ENCODE results near the gene ITIH2. TPM values are rescaled to one million over a fixed set of nuclear protein-coding genes. Genes with fewer than 3 reads are reported as not detected.
A peak's percentile ranks its signal among the peaks of the same experiment; 100 is the strongest.

The ITIH2 gene
- total and polyA plus RNA-seq, 9 of the 15 experiments (the other 6 are each of a cell fraction or from before 2014, with no cell fraction given), result 0.66 TPM; not detected in 8

DNA sequence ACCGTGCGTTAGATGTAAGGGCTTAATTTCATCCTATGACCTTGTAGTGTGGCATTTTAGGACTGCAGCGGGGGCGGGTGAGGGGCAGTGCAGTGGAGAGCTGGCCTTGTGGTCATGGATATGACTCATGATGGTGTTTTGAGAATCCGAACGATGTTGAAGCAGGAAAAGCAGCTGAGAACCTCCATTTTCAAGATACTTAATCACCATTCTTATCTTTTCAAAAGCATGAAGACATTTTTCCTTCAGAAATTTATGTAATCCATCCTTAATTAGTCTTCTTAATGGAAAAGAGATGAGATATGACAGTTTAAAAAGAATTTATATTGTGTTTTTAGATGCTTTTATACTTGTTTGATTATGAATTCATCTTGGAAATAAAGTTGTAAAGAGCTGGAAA lies 94.5 kb downstream of the ITIH2 start (continued):
- TF ChIP-seq, protein P1, sequence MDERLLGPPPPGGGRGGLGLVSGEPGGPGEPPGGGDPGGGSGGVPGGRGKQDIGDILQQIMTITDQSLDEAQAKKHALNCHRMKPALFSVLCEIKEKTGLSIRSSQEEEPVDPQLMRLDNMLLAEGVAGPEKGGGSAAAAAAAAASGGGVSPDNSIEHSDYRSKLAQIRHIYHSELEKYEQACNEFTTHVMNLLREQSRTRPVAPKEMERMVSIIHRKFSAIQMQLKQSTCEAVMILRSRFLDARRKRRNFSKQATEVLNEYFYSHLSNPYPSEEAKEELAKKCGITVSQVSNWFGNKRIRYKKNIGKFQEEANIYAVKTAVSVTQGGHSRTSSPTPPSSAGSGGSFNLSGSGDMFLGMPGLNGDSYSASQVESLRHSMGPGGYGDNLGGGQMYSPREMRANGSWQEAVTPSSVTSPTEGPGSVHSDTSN (CRISPR knock-in tag; IDR thresholded peaks at IDR 0.05; ENCODE audit: low read depth), result no peak
- TF ChIP-seq, protein P1 (tag; conservative IDR thresholded peaks at IDR 0.05; ENCODE audit: low read depth), result no peak
- TF ChIP-seq ZNF583 (CRISPR knock-in tag; IDR thresholded peaks at IDR 0.05) (no peak), FOSL1 (tag; conservative IDR thresholded peaks at IDR 0.05) (peak; percentile 93), RB1 (IDR thresholded peaks at IDR 0.05; ENCODE audit: low read depth) (no peak), PHF20 (IDR thresholded peaks at IDR 0.05; ENCODE audit: partially characterized antibody) (no peak), KLF16 (IDR thresholded peaks at IDR 0.05) (no peak), SUPT5H (IDR thresholded peaks at IDR 0.05) (no peak), RAD21 (CRISPR knock-in tag; conservative IDR thresholded peaks at IDR 0.05 in 1 of 2, IDR thresholded peaks at IDR 0.05 in 1 of 2) (no peak), JUND (IDR thresholded peaks at IDR 0.05; ENCODE audit: borderline replicate concordance, low read depth, low read length) (peak; percentile 90), JUND (tag; IDR thresholded peaks at IDR 0.05; ENCODE audit: borderline replicate concordance, low read depth, low read length) (peak; percentile 70; the same call in 1 of the 3 replicates)
- TF ChIP-seq, protein P2, sequence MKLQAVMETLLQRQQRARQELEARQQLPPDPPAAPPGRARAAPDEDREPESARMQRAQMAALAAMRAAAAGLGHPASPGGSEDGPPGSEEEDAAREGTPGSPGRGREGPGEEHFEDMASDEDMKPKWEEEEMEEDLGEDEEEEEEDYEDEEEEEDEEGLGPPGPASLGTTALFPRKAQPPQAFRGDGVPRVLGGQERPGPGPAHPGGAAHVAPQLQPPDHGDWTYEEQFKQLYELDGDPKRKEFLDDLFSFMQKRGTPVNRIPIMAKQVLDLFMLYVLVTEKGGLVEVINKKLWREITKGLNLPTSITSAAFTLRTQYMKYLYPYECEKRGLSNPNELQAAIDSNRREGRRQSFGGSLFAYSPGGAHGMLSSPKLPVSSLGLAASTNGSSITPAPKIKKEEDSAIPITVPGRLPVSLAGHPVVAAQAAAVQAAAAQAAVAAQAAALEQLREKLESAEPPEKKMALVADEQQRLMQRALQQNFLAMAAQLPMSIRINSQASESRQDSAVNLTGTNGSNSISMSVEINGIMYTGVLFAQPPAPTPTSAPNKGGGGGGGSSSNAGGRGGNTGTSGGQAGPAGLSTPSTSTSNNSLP (IDR thresholded peaks at IDR 0.05; ENCODE audit: borderline replicate concordance, low read depth, low read length), result no peak
- TF ChIP-seq, protein P3, sequence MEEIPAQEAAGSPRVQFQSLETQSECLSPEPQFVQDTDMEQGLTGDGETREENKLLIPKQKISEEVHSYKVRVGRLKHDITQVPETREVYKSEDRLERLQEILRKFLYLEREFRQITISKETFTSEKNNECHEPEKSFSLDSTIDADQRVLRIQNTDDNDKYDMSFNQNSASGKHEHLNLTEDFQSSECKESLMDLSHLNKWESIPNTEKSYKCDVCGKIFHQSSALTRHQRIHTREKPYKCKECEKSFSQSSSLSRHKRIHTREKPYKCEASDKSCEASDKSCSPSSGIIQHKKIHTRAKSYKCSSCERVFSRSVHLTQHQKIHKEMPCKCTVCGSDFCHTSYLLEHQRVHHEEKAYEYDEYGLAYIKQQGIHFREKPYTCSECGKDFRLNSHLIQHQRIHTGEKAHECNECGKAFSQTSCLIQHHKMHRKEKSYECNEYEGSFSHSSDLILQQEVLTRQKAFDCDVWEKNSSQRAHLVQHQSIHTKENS (CRISPR knock-in tag; IDR thresholded peaks at IDR 0.05), result no peak
- TF ChIP-seq, protein P4, sequence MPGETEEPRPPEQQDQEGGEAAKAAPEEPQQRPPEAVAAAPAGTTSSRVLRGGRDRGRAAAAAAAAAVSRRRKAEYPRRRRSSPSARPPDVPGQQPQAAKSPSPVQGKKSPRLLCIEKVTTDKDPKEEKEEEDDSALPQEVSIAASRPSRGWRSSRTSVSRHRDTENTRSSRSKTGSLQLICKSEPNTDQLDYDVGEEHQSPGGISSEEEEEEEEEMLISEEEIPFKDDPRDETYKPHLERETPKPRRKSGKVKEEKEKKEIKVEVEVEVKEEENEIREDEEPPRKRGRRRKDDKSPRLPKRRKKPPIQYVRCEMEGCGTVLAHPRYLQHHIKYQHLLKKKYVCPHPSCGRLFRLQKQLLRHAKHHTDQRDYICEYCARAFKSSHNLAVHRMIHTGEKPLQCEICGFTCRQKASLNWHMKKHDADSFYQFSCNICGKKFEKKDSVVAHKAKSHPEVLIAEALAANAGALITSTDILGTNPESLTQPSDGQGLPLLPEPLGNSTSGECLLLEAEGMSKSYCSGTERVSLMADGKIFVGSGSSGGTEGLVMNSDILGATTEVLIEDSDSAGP (CRISPR knock-in tag; IDR thresholded peaks at IDR 0.05), result no peak
- TF ChIP-seq, protein P5, sequence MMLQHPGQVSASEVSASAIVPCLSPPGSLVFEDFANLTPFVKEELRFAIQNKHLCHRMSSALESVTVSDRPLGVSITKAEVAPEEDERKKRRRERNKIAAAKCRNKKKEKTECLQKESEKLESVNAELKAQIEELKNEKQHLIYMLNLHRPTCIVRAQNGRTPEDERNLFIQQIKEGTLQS (IDR thresholded peaks at IDR 0.05), result peak; percentile 81
- TF ChIP-seq, protein P5 (CRISPR knock-in tag; conservative IDR thresholded peaks at IDR 0.05), result no peak
- TF ChIP-seq, protein P6, sequence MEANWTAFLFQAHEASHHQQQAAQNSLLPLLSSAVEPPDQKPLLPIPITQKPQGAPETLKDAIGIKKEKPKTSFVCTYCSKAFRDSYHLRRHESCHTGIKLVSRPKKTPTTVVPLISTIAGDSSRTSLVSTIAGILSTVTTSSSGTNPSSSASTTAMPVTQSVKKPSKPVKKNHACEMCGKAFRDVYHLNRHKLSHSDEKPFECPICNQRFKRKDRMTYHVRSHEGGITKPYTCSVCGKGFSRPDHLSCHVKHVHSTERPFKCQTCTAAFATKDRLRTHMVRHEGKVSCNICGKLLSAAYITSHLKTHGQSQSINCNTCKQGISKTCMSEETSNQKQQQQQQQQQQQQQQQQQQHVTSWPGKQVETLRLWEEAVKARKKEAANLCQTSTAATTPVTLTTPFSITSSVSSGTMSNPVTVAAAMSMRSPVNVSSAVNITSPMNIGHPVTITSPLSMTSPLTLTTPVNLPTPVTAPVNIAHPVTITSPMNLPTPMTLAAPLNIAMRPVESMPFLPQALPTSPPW (CRISPR knock-in tag; IDR thresholded peaks at IDR 0.05), result peak; percentile 38; the same call in 1 of the 2 replicates

Data from K562 (cell line).